Neural cell (in vitro differentiated cells): ENCODE measurements around the gene MAPK7. TPM values are rescaled to one million over a fixed set of nuclear protein-coding genes. Genes with fewer than 3 reads are reported as not detected.

ENCODE experiments used
- H2AFZ ChIP-seq: fragments of 200-600, 300-800 bp; sonication (generic), shearing (Covaris generic); 2 replicates; pipeline ENCODE4 v1.6.0; 2014; ENCODE audit warnings: low read depth, mild to moderate bottlenecking, antibody characterized with exemption, low read length, moderate library complexity
- H3F3A ChIP-seq: fragments of 200-600 bp; shearing (Covaris generic); 2 replicates; pipeline ENCODE4 v1.6.1; 2016; ENCODE audit warnings: mild to moderate bottlenecking, moderate library complexity, mixed read lengths, antibody characterized with exemption, low read length; ENCODE audit not compliant: insufficient read depth, poor library complexity, severe bottlenecking
- H3K27ac ChIP-seq: fragments of 200-600, 300-800 bp; sonication (generic), shearing (Covaris generic); 2 replicates; pipeline ENCODE4 v1.5.1; 2014; ENCODE audit warnings: mild to moderate bottlenecking, low read length, moderate library complexity
- H3K27me3 ChIP-seq: fragments of 300-800, 200-600 bp; sonication (generic), shearing (Covaris generic); 2 replicates; pipeline ENCODE4 v1.6.0; 2014; ENCODE audit warnings: mild to moderate bottlenecking, low read depth, low read length, moderate library complexity; ENCODE audit not compliant: insufficient read depth
- H3K36me3 ChIP-seq: fragments of 300-800, 200-600 bp; sonication (generic), shearing (Covaris generic); 2 replicates; pipeline ENCODE4 v1.5.1; 2014; ENCODE audit warnings: mild to moderate bottlenecking, antibody characterized with exemption, low read length, moderate library complexity; ENCODE audit not compliant: insufficient read depth
- H3K4me2 ChIP-seq: fragments of 300-800, 200-600 bp; sonication (generic), shearing (Covaris generic); 2 replicates; pipeline ENCODE4 v1.6.0; 2014; ENCODE audit warnings: mild to moderate bottlenecking, low read length
- H3K4me3 ChIP-seq: fragments of 300-800, 200-600 bp; sonication (generic), shearing (Covaris generic); 2 replicates; pipeline ENCODE4 v1.5.1; 2014; ENCODE audit warnings: mild to moderate bottlenecking, low read length, moderate library complexity
- H3K79me2 ChIP-seq: fragments of 200-600 bp; shearing (Covaris generic); replicated peaks from 2 replicates; pipeline ENCODE4 v1.6.0; 2014; ENCODE audit warnings: mild to moderate bottlenecking, low read length, moderate library complexity; ENCODE audit not compliant: insufficient read depth
- H3K9ac ChIP-seq: fragments of 300-800, 200-600 bp; sonication (generic), shearing (Covaris generic); 2 replicates; pipeline ENCODE4 v1.6.1; 2016; ENCODE audit warnings: mild to moderate bottlenecking, low read length, mixed read lengths
- H3K9me2 ChIP-seq: fragments of 200-600 bp; shearing (Covaris generic); 2 replicates; pipeline ENCODE4 v1.6.1; 2016; ENCODE audit warnings: mild to moderate bottlenecking, low read length, mixed read lengths; ENCODE audit not compliant: insufficient read depth
- H3K9me3 ChIP-seq: fragments of 200-600, 300-800 bp; sonication (generic), shearing (Covaris generic); 2 replicates; pipeline ENCODE4 v1.6.1; 2016; ENCODE audit warnings: mild to moderate bottlenecking, mixed run types, low read length, moderate library complexity, mixed read lengths
- H4K20me1 ChIP-seq: fragments of 200-600 bp; shearing (Covaris generic); 2 replicates; pipeline ENCODE4 v1.6.1; 2016; ENCODE audit warnings: mild to moderate bottlenecking, mixed run types; ENCODE audit not compliant: insufficient read depth
- EP300 ChIP-seq: fragments of 450-650 bp; conservative IDR thresholded peaks from 2 replicates; pipeline ENCODE4 v1.6.1; 2014; ENCODE audit warnings: antibody characterized with exemption, mild to moderate bottlenecking, moderate library complexity; ENCODE audit not compliant: poor library complexity, severe bottlenecking
- EZH2 ChIP-seq: fragments of 200-600, 300-800 bp; shearing (Covaris generic), sonication (generic); IDR thresholded peaks from 2 replicates; pipeline ENCODE4 v1.6.1; 2014; ENCODE audit warnings: antibody characterized with exemption, low read length, borderline replicate concordance, mild to moderate bottlenecking; ENCODE audit not compliant: insufficient read depth, poor library complexity, severe bottlenecking
- MXI1 ChIP-seq: fragments of 450-650 bp; conservative IDR thresholded peaks from 2 replicates; pipeline ENCODE4 v1.6.1; 2014; ENCODE audit warnings: antibody characterized with exemption, mild to moderate bottlenecking; ENCODE audit not compliant: poor library complexity, severe bottlenecking
- POLR2AphosphoS5 ChIP-seq: IDR thresholded peaks from 2 replicates; pipeline ENCODE4 v1.6.1; 2012
- RAD21 ChIP-seq: fragments of 450-650 bp; conservative IDR thresholded peaks from 2 replicates; pipeline ENCODE4 v1.6.1; 2014; ENCODE audit warnings: antibody characterized with exemption, mild to moderate bottlenecking, moderate library complexity
- SMC3 ChIP-seq: fragments of 450-650 bp; conservative IDR thresholded peaks from 2 replicates; pipeline ENCODE4 v1.6.1; 2014; ENCODE audit warnings: antibody characterized with exemption, mild to moderate bottlenecking, moderate library complexity; ENCODE audit not compliant: poor library complexity
- TAF1 ChIP-seq: IDR thresholded peaks from 2 replicates; pipeline ENCODE4 v1.6.1; 2012; ENCODE audit warnings: low read depth
- polyA plus RNA-seq: library from polyadenylated mRNA; depleted of rRNA; stranded (reverse); fragments of >200 nt; gene quantifications from 2 replicates; pipeline ENCODE4 v1.2.3, GENCODE V29; 2014
- TF ChIP-seq, protein P1 (sequence below): IDR thresholded peaks from 2 replicates; pipeline ENCODE4 v1.6.1; 2012; ENCODE audit warnings: borderline replicate concordance
- TF ChIP-seq, protein P2 (sequence below): fragments of 450-650 bp; IDR thresholded peaks from 2 replicates; pipeline ENCODE4 v1.5.1; 2014; ENCODE audit warnings: antibody characterized with exemption, mild to moderate bottlenecking, moderate library complexity; ENCODE audit not compliant: poor library complexity, severe bottlenecking

Gene MAPK7
- polyA plus RNA-seq, 1 donor from 2014 or later, result 18.8 TPM

DNA sequence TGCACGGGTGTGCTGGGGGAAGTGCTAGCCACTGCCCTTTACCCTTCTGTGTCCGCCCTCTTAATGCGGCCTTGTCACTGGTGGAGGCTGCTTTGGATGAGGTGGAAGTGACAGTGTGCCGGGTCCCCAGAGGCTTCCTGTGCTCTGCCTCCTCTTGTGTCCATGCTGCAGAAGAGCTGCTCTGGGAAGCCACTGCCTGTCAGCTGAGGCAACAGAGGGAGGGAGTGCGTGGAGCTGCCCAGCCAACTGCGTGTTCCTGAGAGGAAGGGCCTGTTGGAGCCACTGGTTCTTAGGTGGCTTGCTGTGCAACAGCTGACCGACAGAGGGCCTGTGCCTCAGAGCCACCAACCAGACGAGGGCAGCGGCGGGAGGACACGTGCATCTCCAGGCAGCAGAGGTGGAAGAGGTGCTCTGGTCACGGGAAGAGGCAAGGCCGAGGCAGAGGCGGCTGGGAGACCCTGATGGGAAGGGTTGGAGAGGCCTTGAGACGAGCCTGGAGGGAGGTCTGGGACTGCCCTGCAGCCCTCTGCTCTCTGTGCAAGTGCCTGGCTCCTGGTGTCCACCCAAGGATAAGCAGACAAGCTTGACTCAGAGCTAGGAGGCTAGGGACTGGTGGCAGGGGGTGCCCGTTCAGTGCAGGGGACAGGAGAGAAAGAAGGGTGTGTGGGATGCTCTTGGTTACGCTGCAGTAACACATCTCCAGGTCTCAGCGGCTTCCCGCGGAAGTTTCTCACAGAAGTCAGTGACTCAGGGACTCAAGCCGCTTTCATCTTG is 41.2 kb upstream of the MAPK7 start:
- no peaks in the 10 kb centered on the region for H3K79me2 ChIP-seq
- H3K9me3 ChIP-seq, result no peaks in the 10 kb centered on the region
- H3K4me2 ChIP-seq, result no peak overlapping the region
- no peak overlapping the region for H3K27ac ChIP-seq
- H3K9ac ChIP-seq, result no peak overlapping the region
- TF ChIP-seq, protein P1, sequence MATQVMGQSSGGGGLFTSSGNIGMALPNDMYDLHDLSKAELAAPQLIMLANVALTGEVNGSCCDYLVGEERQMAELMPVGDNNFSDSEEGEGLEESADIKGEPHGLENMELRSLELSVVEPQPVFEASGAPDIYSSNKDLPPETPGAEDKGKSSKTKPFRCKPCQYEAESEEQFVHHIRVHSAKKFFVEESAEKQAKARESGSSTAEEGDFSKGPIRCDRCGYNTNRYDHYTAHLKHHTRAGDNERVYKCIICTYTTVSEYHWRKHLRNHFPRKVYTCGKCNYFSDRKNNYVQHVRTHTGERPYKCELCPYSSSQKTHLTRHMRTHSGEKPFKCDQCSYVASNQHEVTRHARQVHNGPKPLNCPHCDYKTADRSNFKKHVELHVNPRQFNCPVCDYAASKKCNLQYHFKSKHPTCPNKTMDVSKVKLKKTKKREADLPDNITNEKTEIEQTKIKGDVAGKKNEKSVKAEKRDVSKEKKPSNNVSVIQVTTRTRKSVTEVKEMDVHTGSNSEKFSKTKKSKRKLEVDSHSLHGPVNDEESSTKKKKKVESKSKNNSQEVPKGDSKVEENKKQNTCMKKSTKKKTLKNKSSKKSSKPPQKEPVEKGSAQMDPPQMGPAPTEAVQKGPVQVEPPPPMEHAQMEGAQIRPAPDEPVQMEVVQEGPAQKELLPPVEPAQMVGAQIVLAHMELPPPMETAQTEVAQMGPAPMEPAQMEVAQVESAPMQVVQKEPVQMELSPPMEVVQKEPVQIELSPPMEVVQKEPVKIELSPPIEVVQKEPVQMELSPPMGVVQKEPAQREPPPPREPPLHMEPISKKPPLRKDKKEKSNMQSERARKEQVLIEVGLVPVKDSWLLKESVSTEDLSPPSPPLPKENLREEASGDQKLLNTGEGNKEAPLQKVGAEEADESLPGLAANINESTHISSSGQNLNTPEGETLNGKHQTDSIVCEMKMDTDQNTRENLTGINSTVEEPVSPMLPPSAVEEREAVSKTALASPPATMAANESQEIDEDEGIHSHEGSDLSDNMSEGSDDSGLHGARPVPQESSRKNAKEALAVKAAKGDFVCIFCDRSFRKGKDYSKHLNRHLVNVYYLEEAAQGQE, result no peak
- peak; percentile 1 for TF ChIP-seq POLR2AphosphoS5
- TF ChIP-seq RAD21, result no peak
- TF ChIP-seq, protein P2, sequence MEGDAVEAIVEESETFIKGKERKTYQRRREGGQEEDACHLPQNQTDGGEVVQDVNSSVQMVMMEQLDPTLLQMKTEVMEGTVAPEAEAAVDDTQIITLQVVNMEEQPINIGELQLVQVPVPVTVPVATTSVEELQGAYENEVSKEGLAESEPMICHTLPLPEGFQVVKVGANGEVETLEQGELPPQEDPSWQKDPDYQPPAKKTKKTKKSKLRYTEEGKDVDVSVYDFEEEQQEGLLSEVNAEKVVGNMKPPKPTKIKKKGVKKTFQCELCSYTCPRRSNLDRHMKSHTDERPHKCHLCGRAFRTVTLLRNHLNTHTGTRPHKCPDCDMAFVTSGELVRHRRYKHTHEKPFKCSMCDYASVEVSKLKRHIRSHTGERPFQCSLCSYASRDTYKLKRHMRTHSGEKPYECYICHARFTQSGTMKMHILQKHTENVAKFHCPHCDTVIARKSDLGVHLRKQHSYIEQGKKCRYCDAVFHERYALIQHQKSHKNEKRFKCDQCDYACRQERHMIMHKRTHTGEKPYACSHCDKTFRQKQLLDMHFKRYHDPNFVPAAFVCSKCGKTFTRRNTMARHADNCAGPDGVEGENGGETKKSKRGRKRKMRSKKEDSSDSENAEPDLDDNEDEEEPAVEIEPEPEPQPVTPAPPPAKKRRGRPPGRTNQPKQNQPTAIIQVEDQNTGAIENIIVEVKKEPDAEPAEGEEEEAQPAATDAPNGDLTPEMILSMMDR, result no peak
- no peak for TF ChIP-seq MXI1
- no peak for TF ChIP-seq TAF1
- H3K36me3 ChIP-seq, result no peaks in the 10 kb centered on the region
- no peaks in the 10 kb centered on the region for H3F3A ChIP-seq
- H3K4me3 ChIP-seq, result no peak overlapping the region
- no peak overlapping the region for H2AFZ ChIP-seq
- no peaks in the 10 kb centered on the region for H3K9me2 ChIP-seq
- no peaks in the 10 kb centered on the region for H4K20me1 ChIP-seq
- H3K27me3 ChIP-seq, result no peaks in the 10 kb centered on the region

DNA sequence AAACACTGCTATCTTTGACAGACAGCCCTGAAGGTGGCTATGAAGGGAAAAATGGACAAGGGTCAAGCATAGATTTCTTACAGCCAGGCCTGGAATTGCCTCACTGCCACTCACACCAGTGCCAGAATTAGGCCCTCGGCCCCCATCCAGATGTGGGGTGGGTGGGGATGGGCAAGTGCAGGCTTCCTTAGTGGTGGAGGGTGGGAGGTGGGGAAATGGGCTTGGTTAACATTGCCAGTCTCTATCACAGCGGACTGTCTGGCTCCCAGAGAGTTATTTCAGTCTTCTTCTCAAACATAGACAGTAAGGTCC is 40.6 kb upstream of the MAPK7 start:
- Histone ChIP-seq H3K9ac (no peak overlapping the region), H2AFZ (no peak overlapping the region), H3K27me3 (no peaks in the 10 kb centered on the region), H3K4me2 (no peak overlapping the region), H3F3A (no peaks in the 10 kb centered on the region), H3K4me3 (no peak overlapping the region), H3K9me2 (no peaks in the 10 kb centered on the region), H3K27ac (no peak overlapping the region), H3K9me3 (no peaks in the 10 kb centered on the region), H3K36me3 (no peaks in the 10 kb centered on the region), H4K20me1 (no peaks in the 10 kb centered on the region), H3K79me2 (no peaks in the 10 kb centered on the region)
- no peak for TF ChIP-seq EP300
- no peak for TF ChIP-seq SMC3
- TF ChIP-seq, protein P1, result no peak
- no peak for TF ChIP-seq POLR2AphosphoS5
- no peak for TF ChIP-seq EZH2
- TF ChIP-seq TAF1, result no peak
- TF ChIP-seq MXI1, result no peak
- TF ChIP-seq RAD21, result no peak
- TF ChIP-seq, protein P2, result no peak
